ENCODE measurements around the gene PRPF8.

Gene PRPF8

DNA sequence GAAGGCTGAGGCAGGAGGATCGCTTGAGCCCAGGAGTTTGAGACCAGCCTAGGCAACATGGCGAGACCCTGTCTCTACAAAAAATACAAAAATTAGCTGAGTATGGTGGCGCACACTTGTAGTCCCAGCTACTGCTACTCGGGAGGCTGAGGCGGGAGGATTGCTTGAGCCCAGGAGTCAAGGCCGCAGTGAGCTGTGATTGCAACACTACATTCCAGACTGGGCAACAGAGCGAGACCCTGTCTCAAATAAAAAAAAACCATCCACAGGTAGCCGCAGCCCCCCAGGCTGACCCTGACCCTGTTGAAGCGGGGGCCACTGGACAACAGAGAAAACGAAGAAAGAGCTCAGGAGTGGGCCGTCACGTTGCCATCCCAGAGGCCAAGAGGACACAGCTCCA lies 60.0 kb downstream of the PRPF8 start:
- no peak for DNase-seq

DNA sequence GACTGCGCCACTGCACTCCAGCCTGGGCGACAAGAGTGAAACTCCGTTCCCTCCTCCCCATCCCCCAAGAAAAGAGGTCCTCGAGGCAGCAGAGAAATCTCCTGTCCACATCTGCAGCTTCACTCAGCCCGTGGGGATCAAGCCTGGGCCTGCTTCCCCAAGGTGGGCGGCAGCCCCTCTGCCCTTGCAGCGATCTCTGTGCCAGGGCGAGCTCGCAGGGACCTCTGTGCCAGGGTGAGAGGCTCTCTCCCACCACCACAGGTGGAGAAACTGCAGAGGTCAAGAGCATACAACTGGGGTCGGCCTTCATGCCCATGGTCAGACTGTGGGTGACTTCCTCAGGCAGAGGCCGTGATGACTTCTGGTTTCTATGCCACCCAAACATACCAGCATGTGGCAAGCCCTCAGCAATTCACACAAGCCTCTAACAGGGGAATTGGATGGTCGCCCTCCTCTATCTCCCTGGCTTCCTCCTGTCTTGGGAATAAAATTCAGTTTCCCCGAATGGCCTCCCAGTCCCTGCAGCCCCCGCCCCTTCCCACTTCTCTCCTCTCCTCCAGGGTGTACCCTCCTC lies 61.5 kb downstream of the PRPF8 start:
- DNase-seq: no peak

DNA sequence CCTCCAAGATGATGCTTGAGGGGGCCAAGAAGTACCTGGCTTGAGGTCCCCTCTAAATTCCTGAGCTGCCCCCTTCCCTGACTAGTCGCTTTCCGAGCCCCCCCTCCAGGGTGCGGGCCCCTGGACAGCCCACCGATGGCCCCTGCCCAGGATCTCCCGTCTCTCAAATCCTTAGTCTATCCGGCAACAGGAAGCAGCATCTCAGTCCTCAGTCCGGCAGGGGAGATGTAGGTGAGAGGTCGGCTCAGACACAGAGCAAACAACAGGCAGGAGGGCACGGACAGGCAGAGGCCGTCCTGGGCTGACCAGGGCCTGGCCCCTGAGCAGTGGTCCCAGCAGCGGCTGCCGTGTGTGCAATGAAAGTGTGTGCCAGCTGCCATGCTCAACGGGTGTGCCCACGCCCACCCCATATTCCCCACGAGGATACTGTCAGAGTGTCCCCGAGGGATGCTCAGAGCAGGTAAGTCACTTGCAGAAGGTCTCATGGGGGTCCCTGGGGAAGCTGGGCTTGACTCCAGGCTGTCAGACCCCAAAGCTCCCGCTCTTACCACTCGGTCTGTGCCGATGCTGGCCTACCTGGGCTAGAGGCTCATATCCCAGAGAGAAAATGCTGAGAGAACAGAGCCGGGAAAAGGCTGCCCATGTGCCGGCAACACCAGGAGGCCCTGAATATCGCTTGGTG lies 63.3 kb downstream of the PRPF8 start:
- DNase-seq: no peak

DNA sequence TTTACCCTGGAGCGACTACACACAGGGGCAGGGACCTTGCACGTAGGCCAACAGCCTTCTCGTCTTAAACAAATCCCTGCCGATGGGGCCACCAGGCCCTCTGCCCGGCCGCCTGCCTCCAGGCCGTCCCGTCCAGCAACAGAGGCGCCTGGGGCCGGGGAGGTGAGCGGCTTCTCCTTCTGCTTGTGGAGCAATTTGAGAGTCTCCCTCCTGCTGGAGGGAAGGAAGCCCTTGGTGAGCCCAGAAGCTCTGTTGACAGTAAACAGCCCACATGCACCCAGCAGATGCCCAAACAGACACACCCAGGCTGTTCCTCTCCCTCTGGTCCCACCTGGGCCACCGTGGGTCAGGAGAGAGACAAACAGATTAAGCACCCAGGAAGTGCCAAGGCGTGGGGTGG lies 64.2 kb downstream of the PRPF8 start:
- DNase-seq: no peak

DNA sequence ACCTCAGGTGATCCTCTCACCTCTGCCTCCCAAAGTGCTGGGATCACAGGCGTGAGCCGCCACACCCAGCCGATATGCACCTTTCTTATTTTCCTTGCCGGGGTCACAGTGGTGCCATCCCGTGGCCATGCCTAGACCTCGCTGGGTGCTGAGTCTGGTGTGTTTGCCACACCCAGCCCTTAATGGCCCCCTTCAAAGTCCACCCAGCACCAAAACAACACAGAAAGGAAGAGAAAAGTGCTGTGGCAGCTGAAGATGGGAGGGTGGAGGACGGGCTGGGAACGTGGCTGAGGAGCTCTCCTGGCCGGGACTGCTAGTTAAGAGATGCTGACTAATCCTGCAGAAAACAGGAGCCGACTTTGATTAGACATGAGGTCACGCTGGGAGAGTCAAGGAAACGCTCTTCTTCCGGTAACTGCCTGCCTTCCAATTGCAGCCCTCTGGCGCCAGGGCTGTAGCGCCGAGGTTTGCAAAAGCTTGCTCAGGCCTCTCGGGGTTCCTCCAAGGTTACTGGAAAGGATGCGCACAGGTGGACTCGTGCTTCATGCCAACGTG lies 67.0 kb downstream of the PRPF8 start:
- no peak for DNase-seq

DNA sequence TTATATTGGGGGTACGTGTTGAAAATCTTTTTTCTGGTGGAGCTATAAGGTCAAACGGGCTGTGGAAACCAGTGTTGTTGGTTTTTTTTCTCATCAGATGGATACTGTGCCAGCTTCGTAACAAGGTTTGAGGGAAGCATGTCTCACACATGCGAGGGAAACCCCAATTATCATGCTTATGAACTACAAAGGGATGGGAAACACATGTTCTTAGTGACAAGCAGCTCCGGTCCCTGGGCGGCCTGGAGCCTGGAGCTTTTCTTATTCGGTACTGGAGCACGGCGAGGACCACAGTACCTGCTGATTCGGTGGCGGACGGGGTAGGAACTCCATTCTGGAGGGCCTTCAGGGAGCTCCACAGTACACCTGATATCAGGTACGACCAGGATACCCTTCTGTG lies 68.6 kb downstream of the PRPF8 start:
- DNase-seq: no peak

DNA sequence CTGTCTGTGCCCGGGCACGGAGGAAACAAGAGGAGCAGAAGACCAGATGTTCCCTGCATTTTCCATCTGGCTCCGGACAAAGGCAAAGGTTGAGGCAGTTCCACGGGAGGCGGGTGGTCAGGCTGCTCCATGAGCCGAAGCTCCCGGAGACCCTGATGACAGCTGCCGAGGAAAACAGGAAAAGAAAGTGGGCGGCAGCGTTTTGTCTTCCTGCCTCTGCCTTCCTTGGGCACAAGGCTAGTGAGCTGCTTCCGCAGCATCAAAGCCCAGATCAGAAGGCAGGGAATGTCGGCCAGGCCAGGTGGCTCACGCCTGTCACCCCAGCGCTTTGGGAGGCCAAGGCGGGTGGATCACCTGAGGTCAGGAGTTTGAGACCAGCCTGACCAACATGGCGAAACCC lies 72.3 kb downstream of the PRPF8 start:
- no peak for DNase-seq

DNA sequence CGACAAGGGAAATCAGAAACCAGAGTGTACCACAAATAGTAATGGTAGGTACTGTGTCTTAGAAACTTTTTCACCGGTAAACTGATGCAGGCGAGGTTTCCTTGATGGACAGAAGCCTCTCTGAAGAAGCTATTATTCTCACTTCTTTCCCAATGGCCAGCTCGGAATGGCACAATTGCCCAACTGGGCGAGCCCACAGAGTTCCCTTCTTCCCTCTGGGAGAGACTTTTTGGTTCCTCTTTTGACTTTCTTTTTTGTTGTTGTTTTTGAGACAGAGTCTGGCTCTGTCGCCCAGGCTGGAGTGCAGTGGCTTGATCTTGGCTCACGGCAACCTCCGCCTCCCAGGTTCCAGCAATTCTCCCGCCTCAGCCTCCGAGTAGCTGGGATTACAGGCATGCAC lies 73.0 kb downstream of the PRPF8 start:
- no peak for DNase-seq

DNA sequence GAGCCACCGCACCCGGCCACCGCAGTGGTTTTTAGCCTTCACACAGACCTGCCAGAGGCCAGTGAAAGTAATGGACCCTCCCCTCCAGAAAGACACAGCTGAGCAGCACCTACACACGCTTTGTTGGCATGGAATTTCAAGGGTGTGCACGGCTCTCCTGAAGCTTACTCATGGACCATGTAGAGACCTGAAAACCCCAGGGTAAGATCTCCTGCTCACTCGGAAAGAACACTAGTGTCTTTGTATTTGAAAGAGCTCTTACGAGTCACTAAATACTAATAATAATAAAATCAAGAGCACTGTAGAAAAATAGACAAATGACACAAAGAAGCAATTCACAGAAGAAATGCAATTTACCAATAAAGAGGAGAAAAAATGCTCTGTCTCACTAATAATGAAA lies 76.0 kb downstream of the PRPF8 start:
- DNase-seq: no peak

DNA sequence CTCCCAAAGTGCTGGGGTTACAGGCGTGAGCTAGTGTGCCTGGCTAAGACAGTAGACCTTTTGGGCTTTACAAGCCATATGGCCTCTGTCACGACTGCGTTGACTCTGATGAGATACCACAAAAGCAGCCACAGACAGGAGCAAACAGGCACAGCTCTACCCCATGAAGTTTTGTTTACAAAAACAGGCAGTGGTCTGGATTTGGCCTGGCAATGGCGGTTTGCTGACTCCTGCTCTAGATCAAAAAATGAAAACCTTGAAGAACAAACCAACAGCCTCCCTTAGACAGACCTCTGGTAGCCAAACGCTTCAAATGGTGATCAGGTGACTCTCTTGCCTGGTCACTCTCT lies 76.7 kb downstream of the PRPF8 start:
- DNase-seq: no peak

DNA sequence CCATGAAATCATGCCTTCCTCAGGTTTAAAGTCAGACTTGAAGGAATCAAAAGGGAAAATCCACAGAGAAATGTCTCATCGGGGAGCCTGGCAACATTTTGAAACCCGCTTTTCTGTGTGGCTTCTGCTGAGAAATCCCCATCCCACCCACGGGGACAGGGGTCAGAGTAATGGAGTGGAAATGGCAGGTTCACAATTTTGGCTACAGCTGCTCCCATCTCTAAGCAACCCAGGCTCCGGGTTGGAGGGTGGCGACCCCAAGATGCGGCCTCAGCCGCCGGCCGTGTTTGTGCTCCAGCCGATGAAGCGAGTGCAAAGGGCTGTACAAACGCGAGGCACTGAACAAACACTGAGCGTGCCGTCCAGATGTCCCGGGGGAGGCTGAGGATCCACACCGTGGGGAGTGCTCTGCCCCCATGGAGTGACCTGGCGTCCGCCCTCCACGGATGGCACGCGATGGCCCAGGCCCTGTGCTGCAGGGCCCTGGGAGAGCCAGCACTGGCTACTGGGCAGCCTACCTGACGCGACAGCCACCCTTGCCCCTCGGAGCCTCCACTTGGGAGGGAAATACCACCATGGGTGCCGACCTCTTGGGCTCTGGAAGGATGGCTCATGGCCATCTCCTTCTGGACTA lies 78.2 kb downstream of the PRPF8 start:
- no peak for DNase-seq

DNA sequence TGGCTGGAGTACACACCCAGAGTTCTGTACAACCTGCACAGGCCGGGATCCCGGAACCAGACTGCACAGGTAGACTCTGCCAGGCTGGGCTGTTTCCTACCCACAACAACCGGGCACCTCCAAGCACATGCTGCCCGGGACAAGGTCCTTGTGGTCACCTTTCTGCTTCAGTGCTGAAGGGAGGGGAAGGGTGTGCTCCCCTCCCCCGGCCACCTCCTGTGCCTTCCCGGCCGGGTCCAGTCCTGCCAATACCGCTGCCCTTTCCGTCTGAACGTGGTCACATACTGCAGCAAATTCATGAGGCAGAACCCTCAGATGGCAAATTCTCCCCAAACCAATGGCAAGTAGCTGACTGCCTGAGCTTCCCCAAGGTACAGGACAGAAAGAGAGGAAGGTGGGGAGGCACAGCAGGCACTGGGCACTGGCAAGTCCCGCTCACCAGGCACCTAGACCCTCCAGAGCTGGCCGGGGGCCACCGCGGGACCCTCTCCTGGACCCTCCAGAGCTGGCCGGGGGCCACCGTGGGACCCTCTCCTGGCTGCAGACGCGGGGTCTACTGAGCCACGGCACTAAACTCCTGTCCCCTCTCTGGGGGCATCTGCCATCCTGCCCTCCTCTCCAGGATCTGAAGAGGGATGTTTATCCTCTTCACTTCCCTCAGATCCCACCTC lies 78.9 kb downstream of the PRPF8 start:
- DNase-seq: no peak

DNA sequence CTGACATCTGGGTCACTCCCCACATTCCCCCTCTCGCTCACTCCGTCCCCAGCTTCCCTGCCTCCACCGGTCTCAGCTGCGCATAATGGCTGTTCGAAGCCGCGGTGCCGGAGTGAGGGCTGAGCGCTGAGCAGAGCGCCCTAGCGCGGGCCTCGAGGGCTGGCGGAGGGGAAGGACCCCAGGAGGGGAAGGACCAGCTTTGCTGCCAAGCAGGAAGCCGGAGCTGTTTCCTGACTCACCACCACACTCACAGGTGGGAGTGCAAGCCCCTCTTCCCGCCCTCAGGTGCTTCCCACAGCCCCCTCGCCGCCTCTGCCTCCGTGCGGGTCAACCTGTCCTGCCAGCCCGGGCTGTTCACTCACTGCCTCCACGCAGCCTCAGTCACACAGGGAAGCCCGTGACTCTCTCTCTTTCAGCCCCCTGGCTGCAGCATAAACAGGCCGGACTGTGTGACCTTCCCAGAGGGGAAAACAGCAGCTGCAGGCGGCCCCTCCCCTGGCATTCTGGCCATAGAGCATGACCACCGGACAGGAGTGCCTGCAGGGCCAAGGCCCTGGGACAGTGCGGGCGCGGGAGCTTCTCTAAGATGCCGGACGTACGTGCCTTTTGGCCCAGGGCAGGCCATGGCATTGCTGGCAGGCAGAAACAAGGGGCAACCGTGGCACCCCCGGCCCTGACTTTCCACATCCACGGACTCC lies 79.7 kb downstream of the PRPF8 start:
- no peak for DNase-seq

DNA sequence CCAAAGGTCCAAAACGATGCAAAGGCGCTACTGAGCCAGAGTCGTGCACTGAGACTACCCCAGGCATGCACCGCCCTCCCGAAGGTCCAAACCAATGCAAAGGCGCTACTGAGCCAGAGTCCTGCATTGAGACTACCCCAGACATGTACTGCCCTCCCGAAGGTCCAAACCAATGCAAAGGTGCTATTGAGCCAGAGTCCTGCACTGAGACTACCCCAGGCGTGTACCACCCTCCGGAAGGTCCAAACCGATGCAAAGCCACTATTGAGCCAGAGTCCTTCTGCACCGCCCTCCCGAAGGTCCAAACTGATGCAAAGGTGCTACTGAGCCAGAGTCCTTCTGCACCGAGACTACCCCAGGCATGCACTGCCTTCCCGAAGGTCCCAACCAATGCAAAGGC lies 83.1 kb downstream of the PRPF8 start:
- no peak for DNase-seq
